ENCODE measurements around the gene ROCK2.
"Not testable (repeated sequence)": the region's sequence is repeated elsewhere in the genome, so short reads cannot be mapped to it uniquely, and the experiment has no call there.

The ROCK2 gene

GRCh38 chr2:11239666-11240462, 104.6 kb downstream of the ROCK2 start:
- no peak for TF ChIP-seq CTCF (conservative IDR thresholded peaks at IDR 0.05; ENCODE audit: low read depth)
- no peak overlapping the region for H3K27ac ChIP-seq
- ChIA-PET CTCF (interaction anchor here (0.5 to 1.0 kb wide), 4 partner anchors 8 to 319 kb away, joined by 3 to 5 read pairs (median 4); no protein-coding TSS in a partner anchor), POLR2A (ENCODE audit: low non-redundant PET) (no interaction called here)
- no peak for DNase-seq (ENCODE audit: low spot score)

GRCh38 chr2:11239147-11239546, 105.3 kb downstream of the ROCK2 start:
- no peak overlapping the region for H3K27ac ChIP-seq
- DNase-seq (ENCODE audit: low spot score), result no peak
- POLR2A ChIA-PET (ENCODE audit: low non-redundant PET), result no interaction called here
- CTCF ChIA-PET, result interaction anchor here (1.0 kb wide), 1 partner anchor 172 kb away, joined by 3 read pairs; no protein-coding TSS in a partner anchor
- no peak for TF ChIP-seq CTCF (conservative IDR thresholded peaks at IDR 0.05; ENCODE audit: low read depth)

- H3K27ac ChIP-seq, result no peak overlapping the region
- ChIA-PET CTCF (interaction anchor here (0.7 kb wide), 2 partner anchors 20 to 184 kb away, joined by 3 to 5 read pairs; no protein-coding TSS in a partner anchor), POLR2A (ENCODE audit: low non-redundant PET) (interaction anchor here (0.5 kb wide), 1 partner anchor 34 kb away, joined by 6 read pairs; no protein-coding TSS in a partner anchor)
- DNase-seq (ENCODE audit: low spot score), result no peak
- TF ChIP-seq CTCF (conservative IDR thresholded peaks at IDR 0.05; ENCODE audit: low read depth), result no peak
These were observed 107.3 kb downstream of the ROCK2 start for GRCh38 chr2:11237122-11237521.

- TF ChIP-seq CTCF (conservative IDR thresholded peaks at IDR 0.05; ENCODE audit: low read depth), result no peak
- POLR2A ChIA-PET (ENCODE audit: low non-redundant PET), result no interaction called here
- H3K27ac ChIP-seq, result no peak overlapping the region
- DNase-seq (ENCODE audit: low spot score), result no peak
- CTCF ChIA-PET, result interaction anchor here (1.2 to 2.2 kb wide), 2 partner anchors 151 to 175 kb away, joined by 3 to 14 read pairs; no protein-coding TSS in a partner anchor
These were observed 108.1 kb downstream of the ROCK2 start for GRCh38 chr2:11236335-11236734.

GRCh38 chr2:11235583-11235982, 108.9 kb downstream of the ROCK2 start:
- no peak for DNase-seq (ENCODE audit: low spot score)
- TF ChIP-seq CTCF (conservative IDR thresholded peaks at IDR 0.05; ENCODE audit: low read depth), result no peak
- H3K27ac ChIP-seq, result no peak overlapping the region
- CTCF ChIA-PET, result interaction anchor here (1.2 to 2.2 kb wide), 3 partner anchors 151 to 211 kb away, joined by 3 to 14 read pairs (median 6); no protein-coding TSS in a partner anchor
- POLR2A ChIA-PET (ENCODE audit: low non-redundant PET), result no interaction called here

GRCh38 chr2:11234309-11234708, 110.1 kb downstream of the ROCK2 start:
- CTCF ChIA-PET, result interaction anchor here (0.6 to 2.2 kb wide), 6 partner anchors 11 to 213 kb away, joined by 3 to 14 read pairs (median 4); no protein-coding TSS in a partner anchor
- no peak overlapping the region for H3K27ac ChIP-seq
- POLR2A ChIA-PET (ENCODE audit: low non-redundant PET), result no interaction called here
- peak; percentile 63 for TF ChIP-seq CTCF (conservative IDR thresholded peaks at IDR 0.05; ENCODE audit: low read depth)
- DNase-seq (ENCODE audit: low spot score), result peak; percentile 20

- CTCF ChIA-PET, result interaction anchor here (0.6 to 1.0 kb wide), 3 partner anchors 24 to 223 kb away, joined by 3 to 5 read pairs (median 4); no protein-coding TSS in a partner anchor
- DNase-seq (ENCODE audit: low spot score); H3K27ac ChIP-seq; POLR2A ChIA-PET (ENCODE audit: low non-redundant PET): not testable (repeated sequence)
These were observed 113.2 kb downstream of the ROCK2 start for GRCh38 chr2:11231193-11231592.
